HepG2 (cell line): ENCODE results near the gene SGPP1. TPM values are rescaled to one million over a fixed set of nuclear protein-coding genes. Genes with fewer than 3 reads are reported as not detected.

Experiments used
- BORCS8-MEF2B ChIP-seq: sonication (generic); formaldehyde crosslinking; IDR thresholded peaks from 2 replicates; pipeline ENCODE4 v1.8.0; 2022; ENCODE audit warnings: mild to moderate bottlenecking, missing genetic modification reagents
- CCDC6 ChIP-seq: sonication (generic); formaldehyde crosslinking; IDR thresholded peaks from 2 replicates; pipeline ENCODE4 v1.8.1; 2022; ENCODE audit warnings: mild to moderate bottlenecking, missing genetic modification reagents, moderate library complexity
- FOXC1 ChIP-seq: sonication (generic); formaldehyde crosslinking; IDR thresholded peaks from 2 replicates; pipeline ENCODE4 v1.8.0; 2022; ENCODE audit warnings: mild to moderate bottlenecking, missing genetic modification reagents, borderline replicate concordance
- FOXK1 ChIP-seq: sonication (generic); formaldehyde crosslinking; IDR thresholded peaks from 2 replicates; pipeline ENCODE4 v1.4.0; 2020; ENCODE audit warnings: low read depth, missing genetic modification reagents, borderline replicate concordance
- HIVEP1 ChIP-seq: sonication (generic); formaldehyde crosslinking; IDR thresholded peaks from 2 replicates; pipeline ENCODE4 v1.4.0; 2020; ENCODE audit warnings: mild to moderate bottlenecking, missing genetic modification reagents
- HNRNPH1 ChIP-seq: fragments of 200-400 bp; formaldehyde crosslinking; optimal IDR thresholded peaks from 2 replicates; pipeline ENCODE3; 2017; ENCODE audit warnings: mild to moderate bottlenecking, low read depth, low read length
- MNT ChIP-seq: fragments of 450-650 bp; IDR thresholded peaks from 2 replicates; pipeline ENCODE4 v1.6.1; 2016
- PAWR ChIP-seq: sonication (generic); formaldehyde crosslinking; IDR thresholded peaks from 2 replicates; pipeline ENCODE4 v1.4.0; 2020; ENCODE audit warnings: missing genetic modification reagents, mild to moderate bottlenecking, borderline replicate concordance
- RBM39 ChIP-seq: fragments of 200-400 bp; formaldehyde crosslinking; IDR thresholded peaks from one replicate; pipeline ENCODE4 v1.6.1; 2018; ENCODE audit warnings: antibody characterized with exemption, mild to moderate bottlenecking, low read depth, low read length; ENCODE audit not compliant: poor library complexity, severe bottlenecking
- RFX5 ChIP-seq: IDR thresholded peaks from 2 replicates; pipeline ENCODE4 v1.6.1; 2011; ENCODE audit warnings: low read depth, low read length, improper control_type of control experiment
- SNAI1 ChIP-seq: sonication (generic); formaldehyde crosslinking; IDR thresholded peaks from 2 replicates; pipeline ENCODE4 v1.5.0; 2020; ENCODE audit warnings: mild to moderate bottlenecking, missing genetic modification reagents, borderline replicate concordance
- SUZ12 ChIP-seq: fragments of 150-350 bp; IDR thresholded peaks from 2 replicates; pipeline ENCODE4 v1.6.1; 2014; ENCODE audit warnings: low read depth, low read length
- TFE3 ChIP-seq: IDR thresholded peaks from 2 replicates; pipeline ENCODE4 v1.6.1; 2016
- U2AF1 ChIP-seq: fragments of 200-400 bp; formaldehyde crosslinking; optimal IDR thresholded peaks from 2 replicates; pipeline ENCODE3; 2017; ENCODE audit warnings: mild to moderate bottlenecking, low read depth, low read length
- ZFP62 ChIP-seq: sonication (generic); formaldehyde crosslinking; IDR thresholded peaks from 2 replicates; pipeline ENCODE4 v1.4.0; 2020; ENCODE audit warnings: missing genetic modification reagents
- ZNF124 ChIP-seq: sonication (generic); formaldehyde crosslinking; IDR thresholded peaks from 2 replicates; pipeline ENCODE4 v1.4.0; 2020; ENCODE audit warnings: missing genetic modification reagents
- ZNF510 ChIP-seq: sonication (generic); formaldehyde crosslinking; IDR thresholded peaks from 2 replicates; pipeline ENCODE4 v1.4.0; 2020; ENCODE audit warnings: low read depth, mild to moderate bottlenecking, missing genetic modification reagents
- ZNF550 ChIP-seq: sonication (generic); formaldehyde crosslinking; IDR thresholded peaks from 2 replicates; pipeline ENCODE4 v1.4.0; 2020; ENCODE audit warnings: mild to moderate bottlenecking, missing genetic modification reagents, borderline replicate concordance
- ZNF605 ChIP-seq: sonication (generic); formaldehyde crosslinking; IDR thresholded peaks from 2 replicates; pipeline ENCODE4 v1.8.0; 2022; ENCODE audit warnings: mild to moderate bottlenecking, missing genetic modification reagents
- ZNF687 ChIP-seq: sonication (generic); formaldehyde crosslinking; IDR thresholded peaks from 2 replicates; pipeline ENCODE4 v1.5.1; 2020; ENCODE audit warnings: mild to moderate bottlenecking, missing genetic modification reagents, moderate library complexity
- ZNF816 ChIP-seq: sonication (generic); formaldehyde crosslinking; IDR thresholded peaks from 2 replicates; pipeline ENCODE4 v1.8.0; 2022; ENCODE audit warnings: missing genetic modification reagents, mild to moderate bottlenecking, borderline replicate concordance
- polyA plus RNA-seq, 8 experiments: library from polyadenylated mRNA; depleted of rRNA in 3 of 8; stranded (reverse) in 7 of 8; unstranded in 1 of 8; fragments of >200 nt; fragmentation: Illumina TruSeq in 4 of 8; extraction: Trizol in 4 of 8; gene quantifications; 2 replicates each; pipeline versions ENCODE4 v1.2.1 to v1.2.3, GENCODE V29; 2011 to 2016; ENCODE audit warnings: low read depth in 4 of 8, missing spikeins in 1 of 8, mixed read lengths in 1 of 8; ENCODE audit not compliant: insufficient read depth in 1 of 8
- total RNA-seq, 5 experiments: library from RNA; depleted of rRNA; stranded (reverse); fragments of >200 nt; fragmentation: Illumina TruSeq; extraction: Trizol; gene quantifications; 2 replicates each; pipeline ENCODE4 v1.2.3, GENCODE V29; 2016; ENCODE audit warnings: low read depth in 1 of 5

Gene SGPP1
- total and polyA plus RNA-seq, 2 of the 13 experiments (the other 11 are each of a cell fraction or from before 2014, with no cell fraction given): 6.4 to 6.8 TPM

GRCh38 chr14:63641473-63642228 lies 86.2 kb downstream of the SGPP1 start, which contains the start of gene WDR89 (continued):
- TF ChIP-seq MNT (peak; percentile 44), PAWR (no peak), BORCS8-MEF2B (CRISPR knock-in tag) (peak; percentile 91), U2AF1 (no peak), ZFP62 (CRISPR knock-in tag) (no peak), HNRNPH1 (peak; percentile 24), SNAI1 (CRISPR knock-in tag) (peak; percentile 99), RBM39 (peak; percentile 88), SUZ12 (no peak), CCDC6 (CRISPR knock-in tag) (peak; percentile 86; the same call in 1 of the 2 replicates), ZNF687 (CRISPR knock-in tag) (peak; percentile 100), ZNF124 (CRISPR knock-in tag) (peak; percentile 93), HIVEP1 (CRISPR knock-in tag) (peak; percentile 90), ZNF550 (CRISPR knock-in tag) (0 out of 2 replicates have a peak, but pooled peaks have one; percentile 33), TFE3 (CRISPR knock-in tag) (peak; percentile 74; the same call in 1 of the 2 replicates), ZNF605 (CRISPR knock-in tag) (peak; percentile 99), FOXC1 (CRISPR knock-in tag) (peak; percentile 90), ZNF816 (CRISPR knock-in tag) (peak; percentile 87; the same call in 1 of the 2 replicates), RFX5 (peak; percentile 65; the same call in 1 of the 2 replicates), FOXK1 (CRISPR knock-in tag) (peak; percentile 53; the same call in 1 of the 2 replicates), ZNF510 (CRISPR knock-in tag) (peak; percentile 30; the same call in 1 of the 2 replicates)
